Caco-2 (cell line): Measurements from ENCODE around the gene SUMF1. TPM values are rescaled to one million over a fixed set of nuclear protein-coding genes. Genes with fewer than 3 reads are reported as not detected.

Experiments
- BruUV-seq: library from RNA; stranded (reverse); fragments of 400-500 nt; replicated peaks from 2 replicates; lab custom pipeline; 2021; lab: Mats Ljungman, UMichigan
- CTCF ChIA-PET: fragments of 300-600 bp; sonication (Branson Sonifier 250); formaldehyde crosslinking; loops from one replicate; lab custom pipeline; 2022; ENCODE audit warnings: antibody characterized with exemption; lab: Charles Lee
- POLR2A ChIA-PET: fragments of 300-600 bp; sonication (Branson Sonifier 250); formaldehyde crosslinking; loops from one replicate; lab custom pipeline; 2022; ENCODE audit warnings: antibody characterized with exemption; lab: Charles Lee
- DNase-seq, 2 experiments: peaks; one replicate each; pipeline versions ENCODE4 v3.0.0 to v3.0.0-alpha.2; 2020 to 2022
- H3K27me3 ChIP-seq: replicated peaks from 2 replicates; pipeline ENCODE4 v1.6.0; 2011; ENCODE audit warnings: low read length; ENCODE audit not compliant: control insufficient read depth, insufficient read depth
- H3K36me3 ChIP-seq: 2 replicates; pipeline ENCODE4 v1.5.1; 2011; ENCODE audit warnings: low read length; ENCODE audit not compliant: control insufficient read depth, insufficient read depth
- H3K4me1 ChIP-seq: fragments of 250-450 bp; sonication (Bioruptor Pico); 2 replicates; pipeline ENCODE4 v1.5.1; 2020; ENCODE audit warnings: mild to moderate bottlenecking
- H3K4me3 ChIP-seq: 2 replicates; pipeline ENCODE4 v1.5.1; 2011; ENCODE audit warnings: low read depth, mild to moderate bottlenecking, control low read depth, low read length
- H3K9me3 ChIP-seq: fragments of 250-450 bp; sonication (Bioruptor Pico); 2 replicates; pipeline ENCODE4 v1.5.1; 2020; ENCODE audit warnings: mild to moderate bottlenecking, moderate library complexity
- H3K27ac Mint-ChIP-seq: one replicate; pipeline ENCODE4 v1.8.0; 2022; ENCODE audit warnings: mixed read lengths; ENCODE audit not compliant: unreplicated experiment
- H3K27me3 Mint-ChIP-seq: one replicate; pipeline ENCODE4 v1.8.0; 2022; ENCODE audit warnings: mixed read lengths; ENCODE audit not compliant: insufficient read depth, unreplicated experiment
- H3K36me3 Mint-ChIP-seq: one replicate; pipeline ENCODE4 v1.8.0; 2022; ENCODE audit warnings: mild to moderate bottlenecking, mixed read lengths; ENCODE audit not compliant: insufficient read depth, unreplicated experiment
- H3K4me1 Mint-ChIP-seq: one replicate; pipeline ENCODE4 v1.8.0; 2022; ENCODE audit warnings: low read depth, mixed read lengths; ENCODE audit not compliant: unreplicated experiment
- H3K4me3 Mint-ChIP-seq: one replicate; pipeline ENCODE4 v1.8.0; 2022; ENCODE audit warnings: mild to moderate bottlenecking, moderate library complexity, mixed read lengths; ENCODE audit not compliant: unreplicated experiment
- H3K9me3 Mint-ChIP-seq: one replicate; pipeline ENCODE4 v1.8.0; 2022; ENCODE audit warnings: mixed read lengths; ENCODE audit not compliant: unreplicated experiment
- intact Hi-C: fragments of 100-400 bp; cut with micrococcal nuclease; formaldehyde crosslinking; loops from one replicate; pipeline ENCODE4 v1.10.0; 2022; ENCODE audit not compliant: unreplicated experiment
- total RNA-seq: library from RNA; stranded (reverse); gene quantifications from 2 replicates; pipeline ENCODE4 v1.2.3, GENCODE V29; 2022
- TF ChIP-seq, protein P1 (sequence below), 2 experiments: fragments of 200-600 bp in 1 of 2; IDR thresholded peaks; 1 replicate in 1 of 2; 2 replicates in 1 of 2; pipeline versions ENCODE4 v1.5.1 to v1.8.0; 2011 to 2022; ENCODE audit warnings: antibody characterized with exemption in 1 of 2, control low read depth in 1 of 2, inconsistent platforms in 1 of 2, low read depth in 1 of 2, low read length in 1 of 2, mild to moderate bottlenecking in 1 of 2, moderate library complexity in 1 of 2; ENCODE audit not compliant: insufficient read depth in 1 of 2, severe bottlenecking in 1 of 2, unreplicated experiment in 1 of 2

SUMF1 gene
- total RNA-seq, 1 experiment from 2014 or later, result 24.4 TPM

DNA sequence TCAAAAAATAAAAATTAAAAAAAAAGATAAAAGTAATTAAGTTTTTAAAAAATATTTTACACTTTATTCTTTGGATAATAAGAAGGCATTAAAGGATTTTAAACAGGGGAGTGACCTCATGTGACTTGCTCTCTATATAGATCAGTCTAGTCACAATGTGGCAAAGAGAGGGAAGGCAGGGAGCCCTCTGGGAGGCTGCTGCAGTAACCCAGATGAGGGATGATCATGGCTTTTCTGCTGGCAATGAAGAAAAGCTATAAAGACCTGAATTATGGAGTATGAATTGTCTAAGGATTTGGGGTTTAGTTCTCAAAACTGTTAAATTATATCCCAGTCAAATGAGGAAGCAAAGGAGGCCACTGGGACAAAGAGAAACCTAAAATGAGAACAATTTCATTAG is 58.1 kb downstream of the SUMF1 start:
- peaks cover 5% of the 10 kb centered on the region for H3K36me3 Mint-ChIP-seq
- no peaks in the 10 kb centered on the region for H3K9me3 Mint-ChIP-seq
- Histone ChIP-seq H3K4me1 (no peaks in the 10 kb centered on the region), H3K36me3 (no peaks in the 10 kb centered on the region), H3K9me3 (no peaks in the 10 kb centered on the region), H3K27me3 (no peaks in the 10 kb centered on the region), H3K4me3 (no peak overlapping the region)
- no peaks in the 10 kb centered on the region for H3K27me3 Mint-ChIP-seq
- no peaks in the 10 kb centered on the region for H3K4me1 Mint-ChIP-seq
- BruUV-seq, result no TSS peak
- intact Hi-C loops, result no loop called here
- CTCF ChIA-PET, result no interaction called here
- POLR2A ChIA-PET, result no interaction called here
- TF ChIP-seq, protein P1, sequence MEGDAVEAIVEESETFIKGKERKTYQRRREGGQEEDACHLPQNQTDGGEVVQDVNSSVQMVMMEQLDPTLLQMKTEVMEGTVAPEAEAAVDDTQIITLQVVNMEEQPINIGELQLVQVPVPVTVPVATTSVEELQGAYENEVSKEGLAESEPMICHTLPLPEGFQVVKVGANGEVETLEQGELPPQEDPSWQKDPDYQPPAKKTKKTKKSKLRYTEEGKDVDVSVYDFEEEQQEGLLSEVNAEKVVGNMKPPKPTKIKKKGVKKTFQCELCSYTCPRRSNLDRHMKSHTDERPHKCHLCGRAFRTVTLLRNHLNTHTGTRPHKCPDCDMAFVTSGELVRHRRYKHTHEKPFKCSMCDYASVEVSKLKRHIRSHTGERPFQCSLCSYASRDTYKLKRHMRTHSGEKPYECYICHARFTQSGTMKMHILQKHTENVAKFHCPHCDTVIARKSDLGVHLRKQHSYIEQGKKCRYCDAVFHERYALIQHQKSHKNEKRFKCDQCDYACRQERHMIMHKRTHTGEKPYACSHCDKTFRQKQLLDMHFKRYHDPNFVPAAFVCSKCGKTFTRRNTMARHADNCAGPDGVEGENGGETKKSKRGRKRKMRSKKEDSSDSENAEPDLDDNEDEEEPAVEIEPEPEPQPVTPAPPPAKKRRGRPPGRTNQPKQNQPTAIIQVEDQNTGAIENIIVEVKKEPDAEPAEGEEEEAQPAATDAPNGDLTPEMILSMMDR (IDR thresholded peaks at IDR 0.05; ENCODE audit: insufficient read depth in 1 of 2, low read depth in 1 of 2, low read length in 1 of 2, severe bottlenecking in 1 of 2, unreplicated experiment in 1 of 2), result no peak
- no peak overlapping the region for H3K27ac Mint-ChIP-seq
- no peak overlapping the region for H3K4me3 Mint-ChIP-seq
- DNase-seq, result no peak

DNA sequence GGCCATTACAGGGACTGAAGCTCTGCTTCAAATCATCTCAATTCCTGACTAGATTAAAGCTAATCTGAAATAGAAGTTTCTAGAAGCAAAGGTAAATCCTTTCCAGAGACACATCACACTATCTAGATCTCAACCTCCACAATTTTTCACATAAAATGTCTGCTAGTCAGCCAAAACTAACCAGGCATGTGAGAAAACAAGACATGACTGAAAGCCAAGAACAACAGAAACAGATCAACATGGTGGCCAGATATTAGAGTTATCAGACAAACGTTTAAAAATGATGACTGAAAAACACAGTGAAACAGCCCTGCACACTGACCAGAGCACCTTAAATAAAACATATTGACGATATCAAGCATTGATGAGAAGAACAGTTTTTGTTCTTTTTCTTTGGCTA is 59.1 kb downstream of the SUMF1 start:
- Mint-ChIP-seq H3K27ac (no peak overlapping the region), H3K36me3 (peaks cover 5% of the 10 kb centered on the region), H3K9me3 (no peaks in the 10 kb centered on the region), H3K4me3 (no peak overlapping the region), H3K27me3 (no peaks in the 10 kb centered on the region), H3K4me1 (peaks cover 6% of the 10 kb centered on the region)
- Histone ChIP-seq H3K4me1 (no peaks in the 10 kb centered on the region), H3K4me3 (no peak overlapping the region), H3K27me3 (no peaks in the 10 kb centered on the region), H3K9me3 (no peaks in the 10 kb centered on the region), H3K36me3 (no peaks in the 10 kb centered on the region)
- intact Hi-C loops, result no loop called here
- TF ChIP-seq, protein P1 (IDR thresholded peaks at IDR 0.05; ENCODE audit: insufficient read depth in 1 of 2, low read depth in 1 of 2, low read length in 1 of 2, severe bottlenecking in 1 of 2, unreplicated experiment in 1 of 2), result no peak
- CTCF ChIA-PET, result no interaction called here
- POLR2A ChIA-PET, result no interaction called here
- no peak for DNase-seq
- BruUV-seq, result no TSS peak

DNA sequence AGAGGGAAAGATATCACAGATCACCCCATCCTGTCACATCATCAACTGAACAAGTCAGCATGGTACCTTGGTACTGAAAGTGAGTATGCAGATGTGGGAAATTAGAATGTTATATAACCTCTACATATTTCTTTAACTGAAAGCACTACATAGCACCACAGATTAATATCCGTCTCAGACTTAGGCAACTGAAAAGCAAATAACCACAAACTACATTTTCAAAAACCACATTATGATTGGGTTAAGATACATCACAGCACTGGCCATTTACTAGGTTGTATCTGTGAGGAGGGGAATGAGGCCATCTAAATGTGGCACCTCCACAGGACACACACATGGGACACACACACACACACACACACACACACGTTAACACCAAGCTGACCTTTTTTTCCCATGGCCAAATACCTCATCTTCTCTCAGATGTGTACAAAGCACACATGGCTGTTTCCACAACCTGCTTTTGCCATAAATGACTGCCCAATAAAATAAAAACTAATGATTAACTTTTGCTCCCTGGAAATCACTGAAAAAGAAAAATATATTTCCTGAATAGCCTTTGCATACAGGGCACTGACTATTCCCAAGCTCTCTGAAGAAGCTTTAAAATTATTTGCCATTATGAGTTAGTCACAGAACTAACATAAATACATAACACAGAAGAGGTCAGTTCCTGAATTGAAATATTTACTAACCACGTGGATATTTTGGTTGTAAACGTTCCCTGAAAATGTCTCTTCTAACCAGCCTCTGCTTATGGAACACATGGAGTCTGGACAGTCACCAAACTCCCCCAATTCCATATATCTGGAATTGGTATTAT is 60.1 kb downstream of the SUMF1 start:
- BruUV-seq, result no TSS peak

More for the DNA sequence above, 60.1 kb downstream of the SUMF1 start:
- TF ChIP-seq, protein P1 (IDR thresholded peaks at IDR 0.05; ENCODE audit: insufficient read depth in 1 of 2, low read depth in 1 of 2, low read length in 1 of 2, severe bottlenecking in 1 of 2, unreplicated experiment in 1 of 2), result no peak
- peaks cover 6% of the 10 kb centered on the region for H3K4me1 Mint-ChIP-seq
- intact Hi-C loops, result no loop called here
- no peaks in the 10 kb centered on the region for H3K9me3 Mint-ChIP-seq
- no peak overlapping the region for H3K27ac Mint-ChIP-seq
- Histone ChIP-seq H3K27me3 (no peaks in the 10 kb centered on the region), H3K4me3 (no peak overlapping the region), H3K9me3 (no peaks in the 10 kb centered on the region), H3K36me3 (no peaks in the 10 kb centered on the region), H3K4me1 (no peaks in the 10 kb centered on the region)
- H3K36me3 Mint-ChIP-seq, result peaks cover 5% of the 10 kb centered on the region
- peak in 1 of 2 experiments; percentile 5 for DNase-seq
- no peaks in the 10 kb centered on the region for H3K27me3 Mint-ChIP-seq
- POLR2A ChIA-PET, result no interaction called here
- no peak overlapping the region for H3K4me3 Mint-ChIP-seq
- CTCF ChIA-PET, result no interaction called here
